Measurements from ENCODE around the gene POU6F2.
"Not testable (repeated sequence)": the region's sequence is repeated elsewhere in the genome, so short reads cannot be mapped to it uniquely, and the experiment has no call there.

POU6F2 gene, protein sequence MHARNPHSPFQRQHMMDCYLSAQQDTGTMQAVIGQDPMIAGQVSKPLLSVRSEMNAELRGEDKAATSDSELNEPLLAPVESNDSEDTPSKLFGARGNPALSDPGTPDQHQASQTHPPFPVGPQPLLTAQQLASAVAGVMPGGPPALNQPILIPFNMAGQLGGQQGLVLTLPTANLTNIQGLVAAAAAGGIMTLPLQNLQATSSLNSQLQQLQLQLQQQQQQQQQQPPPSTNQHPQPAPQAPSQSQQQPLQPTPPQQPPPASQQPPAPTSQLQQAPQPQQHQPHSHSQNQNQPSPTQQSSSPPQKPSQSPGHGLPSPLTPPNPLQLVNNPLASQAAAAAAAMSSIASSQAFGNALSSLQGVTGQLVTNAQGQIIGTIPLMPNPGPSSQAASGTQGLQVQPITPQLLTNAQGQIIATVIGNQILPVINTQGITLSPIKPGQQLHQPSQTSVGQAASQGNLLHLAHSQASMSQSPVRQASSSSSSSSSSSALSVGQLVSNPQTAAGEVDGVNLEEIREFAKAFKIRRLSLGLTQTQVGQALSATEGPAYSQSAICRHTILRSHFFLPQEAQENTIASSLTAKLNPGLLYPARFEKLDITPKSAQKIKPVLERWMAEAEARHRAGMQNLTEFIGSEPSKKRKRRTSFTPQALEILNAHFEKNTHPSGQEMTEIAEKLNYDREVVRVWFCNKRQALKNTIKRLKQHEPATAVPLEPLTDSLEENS

DNA sequence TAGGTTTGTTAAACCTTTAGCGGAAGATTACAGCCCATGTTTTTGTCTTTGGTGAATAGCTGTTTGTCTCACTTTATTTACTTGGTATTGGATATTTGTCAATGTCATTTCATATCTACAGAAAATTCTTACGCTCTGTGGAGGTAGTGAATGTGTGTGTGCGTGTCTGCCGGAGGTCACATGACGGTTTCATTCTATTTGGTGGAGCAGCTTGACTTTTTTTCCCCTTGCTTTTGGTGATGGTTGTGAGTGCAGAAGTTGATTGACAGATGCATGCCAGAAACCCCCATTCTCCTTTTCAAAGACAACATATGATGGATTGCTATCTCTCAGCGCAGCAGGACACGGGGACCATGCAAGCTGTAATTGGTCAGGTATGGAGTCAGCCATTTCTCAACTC is at the start of gene POU6F2:
TSS of gene POU6F2 (plus strand) at position 225 of the 400 bp plus-strand sequence. CDS start at position 270, 45 bp downstream.
- no peak for DNase-seq (ENCODE audit: low read depth)

DNA sequence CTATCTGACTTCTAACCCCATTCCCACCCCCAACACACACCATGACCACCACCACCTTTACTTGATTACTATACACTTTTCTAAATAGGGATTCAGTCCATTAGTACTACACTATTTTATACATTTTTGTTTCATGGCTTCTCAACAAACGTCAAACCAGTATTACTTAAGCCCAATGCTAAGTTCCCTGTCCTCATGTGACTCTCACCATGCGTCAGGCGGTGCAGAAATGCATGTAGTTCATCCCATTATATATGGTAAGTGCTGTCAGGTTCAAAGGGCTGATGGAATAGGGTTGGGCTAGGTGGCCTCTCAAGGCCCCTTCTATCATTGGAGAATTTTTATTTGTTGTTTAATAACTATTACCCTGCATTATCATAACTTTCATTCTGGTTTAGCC is 49.2 kb upstream of the POU6F2 start:
- no peak for DNase-seq (ENCODE audit: low read depth)

DNA sequence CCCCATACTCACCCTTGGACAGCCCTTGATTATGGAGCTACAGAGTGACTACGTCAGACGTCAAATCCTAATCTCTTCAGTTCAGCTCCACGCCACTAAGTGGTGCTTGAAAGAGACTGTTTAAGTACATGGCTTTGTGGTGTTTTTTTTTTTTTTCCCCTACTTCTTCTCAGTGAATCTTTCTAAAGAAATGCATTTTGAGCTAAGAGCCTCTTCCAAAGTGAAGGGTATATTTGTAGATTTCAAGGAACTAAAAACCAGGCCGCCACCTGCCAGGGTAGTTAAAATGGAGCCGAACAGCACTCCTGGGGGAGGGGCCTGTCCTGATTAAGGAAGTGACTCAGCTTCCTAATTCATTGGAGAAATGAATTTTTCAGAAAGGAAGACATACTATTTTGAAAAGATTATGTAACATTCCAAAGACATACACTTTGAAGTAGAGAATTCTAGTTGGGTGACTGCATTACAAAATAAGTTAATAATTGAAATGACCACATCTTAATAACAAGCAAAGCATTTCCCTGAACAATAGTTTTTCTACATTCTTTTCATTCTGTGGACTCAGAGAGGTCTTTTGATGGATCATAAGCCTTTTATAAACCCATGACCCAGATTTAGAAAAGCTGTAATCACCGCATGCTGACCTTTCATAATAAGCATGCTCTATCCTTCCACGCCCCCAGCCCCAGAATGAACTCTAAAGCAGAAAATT is 48.1 kb upstream of the POU6F2 start:
- DNase-seq (ENCODE audit: low read depth): no peak

DNA sequence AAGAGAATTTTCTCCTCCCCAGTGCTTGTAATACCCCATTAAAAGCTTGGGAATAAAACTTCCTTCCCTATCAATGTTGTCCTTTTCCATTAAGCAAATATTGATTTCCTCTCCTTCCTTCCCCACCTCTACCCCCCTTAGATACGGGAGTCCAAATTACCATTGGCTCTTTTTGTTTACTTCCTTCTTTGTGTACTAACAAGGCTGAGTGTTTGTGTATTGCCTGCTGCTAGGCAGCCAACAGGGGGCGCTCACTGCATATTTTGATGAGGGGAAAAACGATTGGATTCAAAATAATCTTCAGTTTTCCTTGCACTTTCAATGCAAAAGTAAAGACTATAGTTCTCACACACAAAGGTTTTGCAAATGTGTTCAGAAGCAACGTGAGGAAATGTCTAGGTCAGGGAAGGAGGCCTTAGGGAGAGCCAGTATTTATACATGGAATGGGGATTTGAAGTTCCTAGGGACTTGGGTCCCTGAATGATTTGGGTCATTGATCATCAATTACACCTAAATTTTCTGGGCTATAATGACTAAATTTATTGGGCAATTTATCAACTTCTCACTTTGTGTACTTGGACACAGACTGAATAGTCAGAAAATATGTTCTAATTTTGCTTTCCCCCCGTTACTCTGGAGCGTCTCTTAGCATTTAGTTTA is 45.1 kb upstream of the POU6F2 start:
- peak; percentile 15 for DNase-seq (ENCODE audit: low read depth)

DNA sequence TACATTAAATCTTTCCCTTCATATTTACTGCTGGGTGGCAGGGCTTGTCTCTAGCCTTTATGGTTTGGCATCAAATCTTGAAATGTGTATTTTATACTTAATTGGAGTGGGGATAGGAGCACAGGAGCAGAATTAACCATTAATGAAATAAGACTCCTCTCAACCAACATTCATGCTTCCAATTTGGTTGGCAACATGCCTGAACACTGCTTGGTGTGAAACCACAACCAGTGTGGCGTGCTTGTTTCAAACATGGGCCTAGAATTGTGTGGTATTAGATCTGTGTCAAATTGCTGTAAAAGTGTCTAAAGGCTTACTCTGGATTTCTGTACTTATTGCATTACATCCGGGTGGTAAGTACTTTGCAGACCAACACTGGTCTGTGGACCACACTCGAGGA is 43.7 kb upstream of the POU6F2 start:
- no peak for DNase-seq (ENCODE audit: low read depth)

DNA sequence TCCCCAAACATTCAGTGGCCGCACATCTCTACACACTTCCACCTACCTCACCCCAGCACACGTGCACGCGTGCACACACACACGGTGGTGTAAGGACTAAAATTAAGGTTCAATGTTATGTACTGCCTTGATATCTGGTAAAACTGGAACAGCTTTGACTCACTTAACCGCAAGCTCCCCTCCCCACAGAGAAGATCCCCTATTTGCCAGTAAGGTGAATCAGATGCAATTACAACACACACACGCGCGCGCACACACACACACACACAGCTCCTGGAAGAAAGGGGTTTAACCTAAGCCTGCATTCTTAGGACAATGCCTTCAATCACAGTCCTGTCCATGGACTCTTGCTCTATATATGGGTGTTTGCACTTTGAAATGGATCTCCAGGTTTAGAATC is 43.2 kb upstream of the POU6F2 start:
- no peak for DNase-seq (ENCODE audit: low read depth)

DNA sequence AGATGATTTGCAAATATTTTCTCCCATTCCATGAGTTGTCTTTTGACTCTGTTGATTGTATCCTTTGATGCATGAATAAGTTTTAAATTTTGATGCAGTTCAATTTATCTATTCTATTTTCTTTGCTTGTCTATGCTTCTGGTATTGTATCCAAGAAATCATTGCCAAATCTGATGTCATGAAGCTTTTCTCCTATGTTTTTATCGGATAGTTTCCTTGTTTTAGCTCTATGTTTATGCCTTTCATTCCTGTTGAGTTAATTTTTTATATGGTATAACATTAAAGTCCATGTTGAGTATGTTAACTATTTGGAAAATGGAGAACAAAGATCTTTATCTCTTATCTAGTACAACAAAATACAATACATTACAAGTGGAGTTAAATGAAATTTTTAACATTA is 41.1 kb upstream of the POU6F2 start:
- no peak for DNase-seq (ENCODE audit: low read depth)

DNA sequence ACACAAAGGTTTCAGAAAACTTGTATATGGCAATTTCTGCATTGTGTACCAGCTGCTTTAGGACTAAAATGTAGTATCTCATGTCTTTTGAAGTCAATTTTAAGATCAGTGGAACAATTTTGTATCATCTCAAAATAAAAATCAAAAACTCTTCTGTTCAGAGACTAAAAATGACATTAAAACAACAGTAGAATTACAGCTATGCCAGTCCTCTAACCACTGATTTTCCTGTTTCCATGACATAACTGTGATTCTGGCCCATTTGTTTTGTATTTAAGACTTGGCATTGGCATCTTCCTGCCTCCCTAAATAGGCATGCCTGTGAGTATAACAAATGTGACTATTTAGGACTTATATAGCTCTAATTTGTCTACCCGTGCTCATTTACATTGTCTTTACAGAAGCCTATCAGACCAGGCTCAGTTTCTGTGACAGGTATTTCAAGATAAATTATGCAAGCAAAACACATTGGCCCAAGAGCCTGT is 39.7 kb upstream of the POU6F2 start:
- no peak for DNase-seq (ENCODE audit: low read depth)

DNA sequence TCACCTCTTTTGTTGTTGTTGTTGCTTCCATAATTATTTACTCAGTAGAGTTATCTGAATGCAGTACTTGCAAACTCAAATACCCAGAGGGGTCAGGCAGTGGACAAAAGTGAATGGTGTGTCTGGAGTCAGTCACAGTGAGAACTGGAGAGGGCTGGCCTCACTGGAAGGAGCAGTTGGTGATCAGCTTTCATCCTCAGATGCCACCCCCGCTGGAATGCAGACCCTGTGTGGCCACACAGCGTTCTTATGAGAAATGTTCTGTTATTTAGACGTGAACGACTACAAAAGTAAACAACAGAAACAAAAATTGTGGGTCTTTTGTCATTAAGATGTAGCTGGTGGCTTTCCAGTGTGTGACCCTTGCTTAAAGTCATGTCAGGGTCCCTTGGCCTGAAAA is 39.1 kb upstream of the POU6F2 start:
- no peak for DNase-seq (ENCODE audit: low read depth)

DNA sequence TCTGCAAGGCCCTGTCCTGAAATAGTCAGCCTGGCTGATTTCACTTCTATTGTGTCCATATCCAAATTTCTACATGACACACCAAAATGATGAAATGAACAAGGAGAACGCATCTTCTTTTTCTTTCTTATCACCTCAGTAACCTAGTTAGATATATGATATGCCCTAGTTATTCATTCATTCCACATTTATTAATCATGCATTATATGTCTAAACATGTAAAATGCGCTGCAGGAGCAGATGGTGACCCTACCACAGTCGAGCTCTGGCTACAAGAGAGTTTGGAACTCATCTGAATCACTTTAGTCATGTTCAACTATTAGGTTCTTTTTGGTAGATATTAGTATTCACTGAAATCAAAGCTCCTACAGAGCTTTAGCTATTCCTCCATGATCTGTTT is 36.9 kb upstream of the POU6F2 start:
- DNase-seq (ENCODE audit: low read depth): no peak

DNA sequence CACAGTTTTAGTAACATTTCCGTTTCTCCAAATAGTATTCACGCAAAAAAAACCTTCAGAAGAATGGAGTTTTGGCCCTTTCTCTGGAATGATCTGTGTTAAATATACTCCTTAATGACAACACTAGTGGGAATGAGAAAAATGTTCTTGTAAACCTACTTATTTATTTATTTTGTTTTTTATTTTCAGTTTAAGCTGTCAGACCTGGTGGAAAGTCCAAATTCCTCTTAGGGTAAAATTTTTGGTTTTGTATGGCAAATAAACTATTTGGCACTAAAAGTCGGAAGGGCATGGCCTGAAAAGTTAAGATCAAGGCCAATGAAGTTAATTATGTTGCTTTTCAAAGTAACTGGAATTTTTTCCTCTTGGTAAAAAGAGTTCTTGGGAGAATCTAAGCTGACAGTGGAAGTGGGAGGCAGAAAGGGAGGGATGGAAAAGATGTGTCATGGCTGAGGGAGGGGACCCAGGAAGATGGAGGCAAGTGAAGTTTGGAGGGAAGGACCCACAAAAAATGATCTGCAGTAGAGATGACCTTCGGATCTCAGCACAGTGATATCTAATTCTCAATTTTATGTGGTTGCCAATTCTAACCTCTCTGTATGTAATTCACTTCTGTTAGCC is 35.2 kb upstream of the POU6F2 start:
- DNase-seq (ENCODE audit: low read depth): no peak

DNA sequence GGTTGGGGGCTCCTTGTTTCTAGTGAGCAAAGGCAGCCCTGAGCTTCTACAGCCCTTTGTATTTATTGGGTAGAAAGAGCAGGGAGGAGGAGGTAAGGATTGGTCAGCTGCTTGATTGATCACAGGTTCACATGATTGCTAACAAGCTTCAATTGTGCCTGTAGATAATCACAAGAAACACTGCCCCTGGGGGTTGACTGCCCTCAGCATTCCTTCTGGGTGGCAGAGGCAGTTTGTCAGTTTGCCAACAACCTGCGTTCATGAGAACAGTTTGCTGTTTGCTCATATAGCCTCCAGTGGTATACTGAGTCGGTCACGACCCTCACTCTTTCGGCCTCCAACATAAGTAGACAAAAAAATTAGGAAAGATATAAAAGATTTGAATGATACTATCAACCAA is 30.2 kb upstream of the POU6F2 start:
- DNase-seq (ENCODE audit: low read depth): not testable (repeated sequence)

DNA sequence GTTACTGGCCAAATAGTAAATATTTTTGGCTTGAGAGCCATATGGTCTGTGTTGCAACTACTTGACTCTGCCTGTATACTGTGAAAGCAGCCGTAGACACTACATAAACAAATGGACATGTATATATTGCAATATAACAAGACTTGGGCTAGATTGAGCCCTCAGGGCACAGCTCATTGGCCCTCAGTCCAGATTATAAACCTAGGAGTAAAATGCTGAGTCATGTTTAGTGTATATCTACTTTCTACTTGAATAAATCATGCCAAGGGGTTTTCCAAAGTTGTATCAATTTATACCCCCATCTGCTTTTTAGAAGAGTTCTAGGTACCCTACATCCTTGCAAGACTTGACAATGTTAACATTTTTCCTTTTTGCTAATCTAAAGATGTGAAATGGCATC is 27.4 kb upstream of the POU6F2 start:
- no peak for DNase-seq (ENCODE audit: low read depth)

DNA sequence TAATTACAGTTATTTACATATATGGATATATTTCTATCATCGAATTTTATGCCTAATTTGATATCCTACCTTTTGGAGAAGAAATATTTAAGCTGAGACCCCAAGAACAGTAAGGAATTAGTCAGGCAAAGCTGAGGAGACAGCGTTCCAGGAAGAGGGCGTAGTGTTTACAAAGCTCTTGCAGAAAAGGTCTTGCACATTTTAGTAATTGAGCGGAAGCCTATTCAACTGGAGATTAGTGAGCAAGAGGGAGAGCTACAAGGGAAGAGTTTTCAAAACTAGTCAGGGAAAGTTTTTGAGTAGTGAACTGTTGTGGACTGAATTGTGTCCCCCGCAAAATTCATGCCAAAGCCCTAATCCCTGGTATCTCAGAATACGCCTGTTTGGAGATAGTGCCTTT is 26.5 kb upstream of the POU6F2 start:
- no peak for DNase-seq (ENCODE audit: low read depth)

DNA sequence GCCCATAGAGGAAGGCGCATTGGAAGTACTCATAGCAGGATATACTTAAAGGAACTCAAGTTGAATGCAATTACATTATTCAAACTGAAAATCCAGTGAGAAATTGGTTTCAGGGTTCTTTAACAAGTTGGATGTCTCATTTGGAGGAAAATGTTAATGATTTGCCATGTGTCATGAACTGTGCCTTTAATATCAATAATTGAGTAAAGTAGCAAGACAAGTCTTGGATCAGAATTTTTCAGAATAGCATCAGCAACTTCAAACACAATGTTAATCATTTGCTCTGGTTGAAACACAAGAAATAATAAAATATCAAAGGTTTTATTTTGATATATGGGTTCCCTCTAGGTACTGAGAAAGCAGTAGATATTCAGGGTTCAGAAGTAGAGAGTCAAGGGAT is 24.5 kb upstream of the POU6F2 start:
- no peak for DNase-seq (ENCODE audit: low read depth)

DNA sequence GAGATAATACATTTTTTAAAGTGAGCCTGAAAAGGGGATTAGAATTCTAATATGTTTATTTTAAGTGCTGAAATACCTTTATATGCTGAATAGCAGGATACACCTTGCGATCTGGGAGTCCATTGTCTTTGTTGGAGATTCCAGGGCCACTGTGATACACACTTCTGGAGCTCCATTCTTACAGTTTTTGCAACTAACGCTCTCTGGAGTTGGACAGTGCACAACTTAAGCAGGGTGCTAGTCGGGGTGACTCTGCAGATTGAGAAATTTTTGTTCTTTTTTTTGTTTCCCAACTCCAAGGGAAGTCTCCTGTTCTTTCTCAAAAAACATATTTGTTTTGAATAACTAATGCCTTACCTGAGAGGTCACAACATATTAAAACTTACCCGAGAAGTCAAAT is 23.7 kb upstream of the POU6F2 start:
- DNase-seq (ENCODE audit: low read depth): no peak

DNA sequence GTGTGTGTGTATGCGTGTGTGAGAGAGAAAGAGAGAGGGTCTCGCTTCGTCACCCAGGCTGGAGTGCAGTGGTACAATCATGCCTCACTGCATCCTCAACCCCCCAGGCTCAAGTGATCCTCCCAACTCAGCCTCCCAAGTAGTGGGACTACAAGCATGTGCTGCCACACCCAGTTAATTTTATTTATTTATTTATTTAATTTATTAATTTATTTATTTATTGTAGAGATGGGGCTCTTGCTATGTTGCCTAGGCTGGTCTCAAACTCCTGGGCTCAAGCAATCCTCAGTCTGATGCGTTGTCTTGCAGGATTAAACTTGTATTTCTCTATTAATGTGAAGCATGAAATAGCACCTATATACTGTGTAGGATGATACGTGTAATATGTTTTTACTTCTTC is 21.8 kb upstream of the POU6F2 start:
- DNase-seq (ENCODE audit: low read depth): no peak

DNA sequence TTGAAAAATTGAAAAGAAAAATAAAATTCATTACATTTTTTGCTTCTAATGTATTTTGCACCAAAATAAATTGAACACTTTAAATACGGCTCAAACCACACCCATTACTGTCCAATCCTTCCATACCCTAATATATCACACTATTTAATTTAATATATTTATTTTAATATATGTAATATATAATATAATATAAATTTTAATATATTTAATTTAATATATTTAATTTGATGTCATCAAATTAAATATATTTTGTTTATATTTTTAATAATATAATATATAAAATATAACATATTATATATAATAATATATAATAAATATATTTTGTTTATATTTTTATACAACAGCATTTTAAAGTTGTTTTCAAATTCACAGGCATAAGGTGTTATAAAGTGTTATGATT is 15.7 kb upstream of the POU6F2 start:
- no peak for DNase-seq (ENCODE audit: low read depth)

DNA sequence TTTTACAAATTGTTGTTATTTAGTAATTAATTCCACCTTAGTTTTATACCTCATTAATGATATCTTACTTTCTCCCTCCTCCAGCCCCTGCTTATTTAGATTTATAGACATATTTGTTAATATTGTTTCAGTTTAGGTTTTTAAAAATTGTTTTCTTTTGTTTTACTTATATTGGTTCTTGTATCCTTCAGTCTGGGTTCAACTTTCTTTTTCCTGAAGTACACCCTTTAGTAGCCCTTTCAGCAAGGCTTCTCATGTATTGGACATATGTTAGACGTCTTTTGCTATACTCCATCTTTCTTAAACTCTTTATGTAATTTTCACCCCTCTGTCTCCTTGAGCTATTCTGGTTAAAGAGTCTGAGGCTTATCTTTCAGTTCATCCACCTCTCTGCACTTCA is 12.8 kb upstream of the POU6F2 start:
- DNase-seq (ENCODE audit: low read depth): no peak

DNA sequence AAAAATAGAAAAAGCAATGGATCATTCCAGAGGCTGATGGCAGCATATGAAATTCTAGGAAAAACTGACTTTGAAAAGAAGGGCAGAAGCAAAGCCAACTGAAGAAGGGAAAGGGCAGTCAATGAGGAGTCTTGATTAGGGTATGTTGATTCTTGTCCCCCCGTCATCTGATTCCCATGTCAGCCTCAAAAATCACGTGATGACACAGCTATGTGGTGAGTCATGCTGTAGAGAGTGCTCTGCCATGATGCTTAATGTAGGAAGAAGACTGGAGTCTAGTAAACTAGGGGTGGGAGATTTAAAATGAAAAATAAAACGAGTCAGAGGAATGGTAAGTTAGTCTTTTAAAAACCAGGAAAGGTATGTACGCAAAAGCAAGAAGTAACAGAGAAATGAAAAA is 3.9 kb upstream of the POU6F2 start:
- no peak for DNase-seq (ENCODE audit: low read depth)

DNA sequence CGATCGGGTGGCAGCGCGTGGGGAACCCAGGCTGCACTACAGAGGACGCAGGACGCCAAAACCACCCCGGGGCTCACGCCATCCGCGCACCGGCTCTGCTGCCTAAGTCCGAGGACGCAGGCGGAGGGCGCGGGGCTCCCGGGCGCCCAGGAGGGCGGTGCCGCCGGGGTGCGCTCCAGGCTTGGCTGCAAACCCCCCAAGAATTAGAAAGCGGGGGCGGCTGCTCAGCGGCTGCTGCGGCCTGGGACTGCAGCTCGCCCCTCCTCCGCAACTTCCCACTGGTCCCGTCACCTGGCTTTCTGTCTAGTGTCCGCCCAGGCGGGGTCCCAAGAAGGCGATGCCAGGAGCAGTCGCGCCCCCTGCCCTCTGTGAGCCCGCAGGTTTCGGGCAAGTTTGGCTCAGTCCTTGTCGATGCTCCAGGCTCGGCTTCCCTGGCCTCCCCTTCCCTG is 1.7 kb upstream of the POU6F2 start:
- DNase-seq (ENCODE audit: low read depth): no peak

DNA sequence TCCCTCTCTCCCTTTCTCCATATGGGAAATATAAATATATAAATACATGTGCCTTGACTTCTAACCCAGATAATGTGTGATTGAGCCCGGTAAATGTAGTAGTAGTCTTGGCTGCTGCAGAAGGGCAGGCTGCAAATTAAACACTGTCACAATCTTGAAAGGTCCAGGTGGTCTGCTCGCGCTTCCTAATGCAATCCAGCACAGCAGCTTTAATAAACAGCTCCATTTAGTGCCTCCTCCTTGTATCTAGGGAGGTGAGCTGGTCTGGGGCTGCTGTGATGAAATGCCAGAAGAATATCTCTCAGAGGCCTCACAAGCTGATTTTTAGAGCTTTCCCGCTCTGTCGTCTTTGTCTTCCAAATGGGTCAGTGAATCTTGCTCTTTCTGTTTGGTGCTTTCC is 782 bp downstream of the POU6F2 start:
- no peak for DNase-seq (ENCODE audit: low read depth)

Data from GM04504 (cell line).